ENCODE measurements around the gene ERVH48-1.
"Not testable (repeated sequence)": the region's sequence is repeated elsewhere in the genome, so short reads cannot be mapped to it uniquely, and the experiment has no call there.

ERVH48-1 gene

GRCh38 chr21:42942244-42942643, 16.8 kb upstream of the ERVH48-1 start:
- no peak overlapping the region for H3K27ac ChIP-seq
- TF ChIP-seq ZFX (IDR thresholded peaks at IDR 0.05) (no peak), CTCF (conservative IDR thresholded peaks at IDR 0.05) (no peak)

GRCh38 chr21:42941696-42942085, 16.3 kb upstream of the ERVH48-1 start:
- TF ChIP-seq CTCF (conservative IDR thresholded peaks at IDR 0.05) (no peak), ZFX (IDR thresholded peaks at IDR 0.05) (no peak)

GRCh38 chr21:42939582-42940413, 14.4 kb upstream of the ERVH48-1 start:
- H3K27ac ChIP-seq = no peak overlapping the region

More at GRCh38 chr21:42941696-42942085, 16.3 kb upstream of the ERVH48-1 start:
- H3K27ac ChIP-seq = no peak overlapping the region

GRCh38 chr21:42938606-42938995, 13.2 kb upstream of the ERVH48-1 start:
- not testable (repeated sequence) for H3K27ac ChIP-seq

More at GRCh38 chr21:42939582-42940413, 14.4 kb upstream of the ERVH48-1 start:
- TF ChIP-seq ZFX (IDR thresholded peaks at IDR 0.05) (no peak), CTCF (conservative IDR thresholded peaks at IDR 0.05) (no peak)

- TF ChIP-seq ZFX (IDR thresholded peaks at IDR 0.05) (no peak), CTCF (conservative IDR thresholded peaks at IDR 0.05) (no peak)
- H3K27ac ChIP-seq = no peak overlapping the region
Observed at GRCh38 chr21:42937960-42938605, 12.7 kb upstream of the ERVH48-1 start.

GRCh38 chr21:42937034-42937940, 11.9 kb upstream of the ERVH48-1 start:
- not testable (repeated sequence) for H3K27ac ChIP-seq

- H3K27ac ChIP-seq = not testable (repeated sequence)
Observed at GRCh38 chr21:42936360-42936759, 10.9 kb upstream of the ERVH48-1 start.

GRCh38 chr21:42933973-42934372, 8.5 kb upstream of the ERVH48-1 start:
- H3K27ac ChIP-seq = peak overlapping the region; percentile 61

GRCh38 chr21:42933137-42933970, 7.9 kb upstream of the ERVH48-1 start:
- H3K27ac ChIP-seq = peak overlapping the region; percentile 61

- peak overlapping the region; percentile 61 for H3K27ac ChIP-seq
Observed at GRCh38 chr21:42932378-42933136, 7.1 kb upstream of the ERVH48-1 start.

Data from C4-2B (cell line).